Stimulated activated CD4-positive, alpha-beta T cell treated with anti-CD3 and anti-CD28 coated beads, TNF-alpha, amount 100 ng/mL, for 24 hours (primary cell): Measurements from ENCODE around the gene ZNF385B.

ENCODE experiments used
- DNase-seq, 3 experiments: peaks; one replicate each; pipeline ENCODE4 v3.0.0-alpha.2; 2020; ENCODE audit warnings: low read depth in 3 of 3

ZNF385B gene

GRCh38 chr2:179745635-179746256, 115.7 kb downstream of the ZNF385B start:
- no peak for DNase-seq

GRCh38 chr2:179744401-179744800, 117.0 kb downstream of the ZNF385B start:
- no peak for DNase-seq

DNA sequence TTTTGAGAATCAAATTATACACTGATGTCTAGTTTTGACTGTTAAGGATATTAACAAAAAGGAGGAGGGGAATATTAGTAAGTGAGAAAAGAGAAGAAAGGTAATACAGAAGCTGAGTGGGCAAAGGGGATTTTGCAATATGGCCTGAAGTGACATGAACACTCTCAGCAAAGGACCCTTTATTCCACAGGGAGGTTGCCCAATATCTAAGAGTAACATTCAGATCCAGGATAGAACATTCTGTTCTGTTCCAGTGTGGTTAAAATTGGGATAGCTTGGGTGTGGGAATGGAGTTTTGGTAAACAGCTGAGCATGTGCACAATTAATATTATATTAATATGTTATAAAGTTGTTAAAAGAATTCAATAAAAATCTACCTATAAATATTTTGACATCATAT, 120.1 kb downstream of the ZNF385B start:
- no peak for DNase-seq

GRCh38 chr2:179729966-179730365, 131.4 kb downstream of the ZNF385B start:
- no peak for DNase-seq

DNA sequence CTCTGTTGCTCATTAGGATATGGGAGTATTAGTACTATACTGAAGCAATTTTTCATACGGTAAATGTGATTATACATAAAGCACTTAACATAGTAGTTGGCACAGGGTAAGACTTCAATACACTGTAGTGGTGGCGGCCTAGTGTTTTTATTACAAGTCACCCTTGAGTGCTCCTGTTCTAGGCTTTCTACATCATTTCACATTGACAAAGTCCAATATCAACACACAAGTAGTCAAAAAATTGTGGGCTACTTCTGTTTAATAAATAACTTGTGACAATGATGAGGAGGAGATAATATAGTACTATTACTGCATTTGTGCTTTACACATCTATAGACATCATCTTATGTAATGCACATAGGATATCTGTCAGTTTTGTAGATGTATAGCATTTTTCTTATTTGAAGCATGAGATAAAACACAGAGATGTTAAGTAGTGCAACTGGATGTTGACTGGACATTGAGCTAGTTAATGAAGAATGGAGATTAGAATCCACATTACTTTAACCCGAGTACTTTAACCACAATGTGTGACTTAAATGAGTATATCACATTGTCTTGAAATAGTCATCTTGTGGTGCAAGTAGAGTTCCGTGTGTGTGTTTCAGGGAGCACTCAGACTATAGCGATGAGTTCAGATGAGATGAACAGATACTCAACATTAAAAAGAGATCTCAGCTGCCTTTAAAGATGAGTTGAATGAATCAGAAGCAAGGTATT, 134.8 kb downstream of the ZNF385B start:
- DNase-seq: no peak

- no peak for DNase-seq
These were observed 137.0 kb downstream of the ZNF385B start for GRCh38 chr2:179724403-179724802.

GRCh38 chr2:179720173-179720772, 141.1 kb downstream of the ZNF385B start:
- no peak for DNase-seq

GRCh38 chr2:179715871-179716270, 145.5 kb downstream of the ZNF385B start:
- no peak for DNase-seq

DNA sequence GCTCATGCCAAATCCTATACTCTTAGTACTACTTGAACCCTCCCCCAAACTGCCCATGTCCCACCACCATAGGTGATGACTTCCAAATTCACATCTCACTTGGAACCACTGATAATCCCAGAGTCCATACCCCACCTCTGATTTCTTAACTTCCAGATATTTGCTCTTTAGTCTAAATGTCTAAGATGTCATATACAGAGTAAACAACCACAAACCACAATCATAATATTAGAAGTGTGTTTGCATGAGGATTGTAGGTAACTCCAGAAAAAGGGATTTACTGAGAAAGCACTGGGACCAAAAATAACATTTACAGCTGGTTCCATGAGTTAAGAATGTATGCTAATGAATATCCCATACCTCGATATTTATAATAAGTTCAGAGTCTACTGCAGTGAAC, 146.2 kb downstream of the ZNF385B start:
- no peak for DNase-seq

DNA sequence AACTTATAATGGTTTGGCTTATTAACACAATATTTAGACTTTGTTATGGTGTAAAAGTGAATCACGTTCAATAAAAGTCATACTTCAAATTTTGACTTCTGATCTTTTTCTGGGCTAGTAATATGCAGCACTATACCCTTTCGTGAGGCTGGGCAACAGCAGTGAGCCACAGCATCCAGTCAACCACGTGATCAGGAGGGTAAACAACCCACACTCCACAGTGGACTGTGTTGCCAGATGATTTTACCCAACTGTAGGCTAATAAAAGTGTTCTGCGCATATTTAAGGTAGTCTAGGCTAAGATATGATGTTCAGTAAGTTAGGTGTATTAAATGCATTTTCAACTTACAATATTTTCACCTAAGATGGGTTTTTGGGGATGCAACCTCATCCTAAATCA, 148.6 kb downstream of the ZNF385B start:
- no peak for DNase-seq

DNA sequence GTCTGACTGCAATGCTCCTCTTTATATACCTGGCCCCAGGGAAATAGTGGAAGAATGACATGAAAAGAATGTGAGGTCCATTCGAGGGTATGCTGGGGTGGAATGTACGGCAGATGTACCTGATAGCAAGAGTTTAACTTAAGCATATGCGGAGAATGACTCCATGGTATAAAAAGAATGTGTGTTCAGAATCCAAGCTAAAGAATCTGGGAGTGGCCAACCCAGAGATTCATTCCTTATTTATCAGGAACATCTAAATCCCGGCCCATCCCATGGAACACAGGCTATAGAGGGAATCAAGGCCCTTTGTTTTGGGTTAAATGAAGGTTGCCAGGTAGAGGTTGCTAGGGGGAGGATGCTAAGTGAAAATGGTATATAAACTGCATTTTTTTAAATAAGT, 150.0 kb downstream of the ZNF385B start:
- no peak for DNase-seq

DNA sequence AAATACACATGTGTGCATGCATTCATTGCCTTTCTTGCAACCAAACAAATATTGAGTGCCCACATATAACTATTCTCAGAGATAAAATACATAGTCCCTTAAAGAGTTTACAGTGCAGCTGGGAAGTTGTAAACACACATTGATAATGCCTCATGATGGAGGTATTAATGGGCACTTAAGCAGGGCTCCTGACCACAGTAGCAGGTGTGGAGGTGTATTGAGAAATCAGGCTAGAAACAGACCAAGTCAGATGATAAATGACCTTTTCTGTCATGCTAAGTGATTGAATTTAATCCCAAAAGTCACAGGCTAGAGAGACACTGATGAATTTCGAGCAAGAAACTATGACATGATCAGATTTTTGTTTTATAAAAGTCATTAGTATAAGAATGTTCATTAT, 157.7 kb downstream of the ZNF385B start:
- DNase-seq: no peak

DNA sequence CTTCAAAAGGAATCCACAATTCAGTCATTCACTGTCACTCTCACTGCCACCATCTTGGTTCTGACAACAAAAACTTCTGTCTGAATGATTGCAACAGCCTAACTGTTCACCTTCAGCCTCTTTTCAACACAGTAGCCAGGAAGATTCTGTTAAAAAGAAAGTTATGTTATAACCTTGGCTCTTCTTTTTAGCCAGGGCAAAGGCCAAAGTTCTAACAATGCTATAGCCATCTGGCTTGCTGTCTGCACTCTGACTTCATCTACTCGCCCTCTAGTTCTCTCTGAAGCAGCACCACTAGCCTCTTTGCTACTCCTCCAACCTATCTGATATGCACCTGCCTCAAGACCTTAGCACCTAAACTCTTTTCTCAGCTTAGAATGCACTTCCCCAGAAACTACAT, 158.5 kb downstream of the ZNF385B start:
- DNase-seq: no peak

- DNase-seq: no peak
These were observed 159.8 kb downstream of the ZNF385B start for GRCh38 chr2:179701524-179702110.

DNA sequence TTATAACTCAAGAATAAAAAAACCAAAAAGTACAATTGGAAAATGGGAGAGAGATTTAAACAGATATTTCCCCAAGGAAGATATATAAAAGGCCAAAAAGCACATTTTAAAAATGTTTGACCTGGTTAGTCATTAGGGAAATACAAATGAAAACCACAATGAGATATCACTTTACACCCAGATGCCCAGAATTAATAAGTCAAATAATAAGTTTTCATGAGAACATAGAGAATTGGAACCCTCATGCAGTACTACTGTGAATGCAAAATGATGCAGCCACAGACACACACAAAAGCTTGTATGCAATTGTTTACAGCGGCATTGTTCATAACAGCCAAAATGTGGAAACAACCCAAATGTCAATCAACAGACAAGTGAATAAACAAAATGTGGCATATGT, 165.9 kb downstream of the ZNF385B start:
- no peak for DNase-seq

DNA sequence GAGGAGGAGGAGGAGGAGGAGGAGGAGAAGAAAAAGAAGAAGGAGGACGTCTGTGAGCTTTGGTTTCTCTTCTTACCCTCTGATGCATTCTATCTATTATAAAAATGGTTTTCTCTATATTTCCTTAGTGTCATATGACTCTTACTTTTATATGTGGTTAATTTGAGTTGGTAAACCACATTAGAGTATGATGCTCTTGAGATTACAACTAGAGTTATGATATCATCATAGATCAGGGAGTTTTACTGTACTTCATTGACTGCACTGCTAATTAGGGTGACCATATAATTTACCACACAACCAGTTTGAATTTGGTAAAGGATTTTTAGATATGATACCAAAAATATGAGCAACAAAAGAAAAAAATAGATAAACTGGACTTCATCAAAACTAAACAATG, 166.4 kb downstream of the ZNF385B start:
- DNase-seq: no peak

GRCh38 chr2:179692610-179693009, 168.8 kb downstream of the ZNF385B start:
- DNase-seq: no peak

DNA sequence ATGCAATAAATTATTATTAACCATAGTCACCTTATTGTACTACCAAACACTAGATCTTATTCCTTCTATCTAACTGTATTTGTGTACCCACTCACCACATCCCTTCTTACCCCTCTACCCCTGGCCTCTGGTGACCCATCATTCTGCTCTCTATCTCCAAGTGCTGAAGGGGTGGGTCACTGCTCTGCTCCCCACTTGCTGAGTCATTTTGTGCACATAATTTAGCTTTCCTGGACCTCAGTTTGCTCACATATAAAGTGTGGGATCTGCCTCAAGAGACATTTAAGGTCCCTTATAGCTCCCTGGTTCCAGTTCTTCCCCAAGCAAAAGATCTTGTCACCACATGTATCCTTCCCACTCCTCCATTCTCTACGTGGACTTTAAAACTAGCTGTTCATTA, 169.4 kb downstream of the ZNF385B start:
- DNase-seq: no peak

DNA sequence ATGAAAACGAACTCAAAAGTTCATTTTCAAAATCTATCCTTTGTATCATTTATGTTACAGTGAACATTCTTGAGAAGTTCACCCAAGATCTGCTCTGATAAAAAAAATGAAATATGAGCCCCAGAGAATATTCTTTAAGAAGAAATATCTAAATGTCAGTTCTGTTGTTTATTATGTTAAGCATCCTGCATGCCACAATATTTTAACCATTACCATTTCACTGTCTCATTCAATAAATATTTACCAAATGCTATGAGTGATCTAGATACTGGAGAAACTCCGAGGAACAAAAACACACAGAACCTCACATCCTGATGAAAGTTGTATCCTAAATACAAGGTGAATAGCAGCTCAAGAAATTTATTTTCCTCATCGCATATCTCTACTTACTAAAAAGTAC, 170.2 kb downstream of the ZNF385B start:
- DNase-seq: no peak

- no peak for DNase-seq
These were observed 174.6 kb downstream of the ZNF385B start for GRCh38 chr2:179686718-179687342.

DNA sequence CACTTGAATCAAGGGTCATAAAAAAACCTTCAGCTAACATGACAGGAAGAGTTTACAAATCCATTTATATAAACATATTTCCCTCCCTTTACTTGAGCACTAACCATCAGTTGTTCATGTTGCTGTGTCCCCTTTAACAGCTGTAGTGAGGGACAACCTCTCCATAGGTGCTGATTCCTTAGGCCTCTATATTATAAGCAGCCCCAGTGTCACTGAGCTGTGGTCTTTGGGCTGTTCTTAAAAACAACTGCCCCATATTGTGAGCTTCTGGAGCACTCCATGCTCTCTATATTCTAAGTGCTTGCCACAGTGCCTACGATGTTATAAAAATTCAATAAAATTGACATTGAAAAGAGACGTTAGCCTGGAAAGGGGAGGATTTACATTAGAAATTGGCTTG, 175.3 kb downstream of the ZNF385B start:
- DNase-seq: no peak

- no peak for DNase-seq
These were observed 176.3 kb downstream of the ZNF385B start for GRCh38 chr2:179685146-179685545.

- DNase-seq: no peak
These were observed 178.7 kb downstream of the ZNF385B start for GRCh38 chr2:179682756-179683155.
